Measurements from ENCODE around the gene ZNF200. TPM values are rescaled to one million over a fixed set of nuclear protein-coding genes. Genes with fewer than 3 reads are reported as not detected.
A peak's percentile ranks its signal among the peaks of the same experiment; 100 is the strongest.
"Not testable (repeated sequence)": the region's sequence is repeated elsewhere in the genome, so short reads cannot be mapped to it uniquely, and the experiment has no call there.

Gene ZNF200
- total RNA-seq, 2 experiments from 2014 or later: 8.7 to 9.6 TPM

DNA sequence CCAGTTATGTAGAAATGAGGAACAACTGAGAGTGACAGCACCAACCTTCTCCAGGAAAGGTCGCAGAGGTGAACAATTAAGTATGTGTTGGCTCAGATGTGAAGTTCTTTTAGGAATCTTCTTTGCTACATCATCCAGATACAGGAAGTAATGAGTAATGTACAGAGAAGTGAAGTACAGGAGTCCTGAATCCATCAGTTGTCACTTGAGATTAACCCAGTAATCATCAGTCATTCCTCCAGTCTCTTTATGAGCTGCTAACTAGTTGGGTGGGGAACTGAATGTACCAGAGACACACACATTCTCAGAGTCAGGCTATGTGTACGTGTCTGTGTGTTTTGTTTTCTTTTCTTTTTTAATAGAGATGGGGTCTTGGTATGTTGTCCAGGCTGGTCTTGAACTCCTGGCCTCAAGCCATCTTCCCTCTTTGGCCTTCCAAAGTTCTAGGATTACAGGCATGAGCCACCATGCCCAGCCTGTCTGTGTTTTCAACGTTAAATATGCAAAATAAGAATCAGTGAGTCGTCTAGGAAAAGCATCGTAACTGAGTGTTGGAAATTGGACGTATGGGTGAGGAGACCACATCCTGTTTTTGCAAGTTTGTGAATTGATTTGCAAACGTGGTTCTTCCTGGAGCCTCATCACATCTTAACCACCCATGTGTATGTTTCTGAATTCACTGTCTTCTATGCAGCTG, 19.9 kb downstream of the ZNF200 start:
- intact Hi-C loops (cut with micrococcal nuclease): no loop called here
- Mint-ChIP-seq H3K9me3 (peaks cover 28% of the 10 kb centered on the region), H3K27me3 (no peaks in the 10 kb centered on the region), H3K27ac (peak overlapping the region; percentile 98), H3K4me3 (peak overlapping the region; percentile 34), H3K36me3 (ENCODE audit: low read depth) (peaks cover 32% of the 10 kb centered on the region), H3K4me1 (ENCODE audit: low read depth) (peaks cover 35% of the 10 kb centered on the region)
- ChIA-PET POLR2A (interaction anchor here (0.7 to 2.0 kb wide), 6 partner anchors 20 to 189 kb away, joined by 3 to 10 read pairs (median 4); partner anchors contain the start of gene ZNF200), CTCF (interaction anchor here (1.1 to 1.7 kb wide), 2 partner anchors 11 to 184 kb away, joined by 4 read pairs; no protein-coding TSS in a partner anchor)
- TF ChIP-seq, protein P1, sequence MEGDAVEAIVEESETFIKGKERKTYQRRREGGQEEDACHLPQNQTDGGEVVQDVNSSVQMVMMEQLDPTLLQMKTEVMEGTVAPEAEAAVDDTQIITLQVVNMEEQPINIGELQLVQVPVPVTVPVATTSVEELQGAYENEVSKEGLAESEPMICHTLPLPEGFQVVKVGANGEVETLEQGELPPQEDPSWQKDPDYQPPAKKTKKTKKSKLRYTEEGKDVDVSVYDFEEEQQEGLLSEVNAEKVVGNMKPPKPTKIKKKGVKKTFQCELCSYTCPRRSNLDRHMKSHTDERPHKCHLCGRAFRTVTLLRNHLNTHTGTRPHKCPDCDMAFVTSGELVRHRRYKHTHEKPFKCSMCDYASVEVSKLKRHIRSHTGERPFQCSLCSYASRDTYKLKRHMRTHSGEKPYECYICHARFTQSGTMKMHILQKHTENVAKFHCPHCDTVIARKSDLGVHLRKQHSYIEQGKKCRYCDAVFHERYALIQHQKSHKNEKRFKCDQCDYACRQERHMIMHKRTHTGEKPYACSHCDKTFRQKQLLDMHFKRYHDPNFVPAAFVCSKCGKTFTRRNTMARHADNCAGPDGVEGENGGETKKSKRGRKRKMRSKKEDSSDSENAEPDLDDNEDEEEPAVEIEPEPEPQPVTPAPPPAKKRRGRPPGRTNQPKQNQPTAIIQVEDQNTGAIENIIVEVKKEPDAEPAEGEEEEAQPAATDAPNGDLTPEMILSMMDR (IDR thresholded peaks at IDR 0.05): no peak
- ATAC-seq: peak; percentile 82
- DNase-seq: peak; percentile 64

DNA sequence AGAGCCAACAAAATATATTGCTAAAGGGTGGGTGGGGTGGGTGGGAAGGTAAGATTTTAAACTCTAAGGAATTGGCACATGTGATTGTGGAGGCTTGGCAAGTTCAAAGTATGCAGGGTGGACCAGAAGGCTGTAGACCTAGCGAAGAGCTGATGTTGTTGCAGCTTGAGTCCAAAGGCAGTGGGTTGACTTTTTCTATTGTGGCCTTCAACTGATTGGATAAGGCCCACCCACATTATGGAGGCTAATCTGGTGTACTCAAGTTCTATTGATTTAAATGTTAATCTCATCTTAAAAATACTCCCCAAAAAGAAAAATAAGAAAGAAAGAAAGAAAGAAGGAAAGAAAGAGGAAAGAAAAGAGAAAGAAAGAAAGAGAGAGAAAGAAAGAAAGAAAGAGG, 22.4 kb downstream of the ZNF200 start:
- H3K4me1 Mint-ChIP-seq (ENCODE audit: low read depth): peaks cover 31% of the 10 kb centered on the region
- peaks cover 23% of the 10 kb centered on the region for H3K9me3 Mint-ChIP-seq
- POLR2A ChIA-PET: no interaction called here
- peaks cover 28% of the 10 kb centered on the region for H3K36me3 Mint-ChIP-seq (ENCODE audit: low read depth)
- H3K4me3 Mint-ChIP-seq: no peak overlapping the region
- ATAC-seq: no peak
- intact Hi-C loops (cut with micrococcal nuclease): no loop called here
- TF ChIP-seq, protein P1 (IDR thresholded peaks at IDR 0.05): no peak
- no peak overlapping the region for H3K27ac Mint-ChIP-seq
- H3K27me3 Mint-ChIP-seq: no peaks in the 10 kb centered on the region
- no peak for DNase-seq
- CTCF ChIA-PET: no interaction called here

DNA sequence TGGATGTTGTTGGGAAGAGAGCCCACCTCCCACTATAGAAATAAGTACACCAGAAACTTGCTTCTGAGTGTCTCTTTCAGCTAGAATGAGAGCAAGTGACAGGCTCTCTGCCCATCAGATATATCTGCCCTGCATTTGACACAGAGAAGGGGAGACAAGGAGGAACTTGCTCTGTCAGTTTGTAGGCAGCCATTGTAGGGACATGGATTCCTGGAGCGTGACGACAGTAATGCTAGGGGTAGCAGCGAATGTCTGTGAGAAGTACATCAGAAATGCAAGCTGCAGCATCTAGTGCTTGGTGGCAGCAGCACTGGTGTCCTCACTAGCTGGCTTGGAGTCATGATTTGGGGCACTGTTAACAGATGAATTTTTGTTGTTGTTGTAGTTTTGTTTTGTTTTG, 23.0 kb downstream of the ZNF200 start:
- H3K36me3 Mint-ChIP-seq (ENCODE audit: low read depth): peaks cover 28% of the 10 kb centered on the region
- intact Hi-C loops (cut with micrococcal nuclease): no loop called here

DNA sequence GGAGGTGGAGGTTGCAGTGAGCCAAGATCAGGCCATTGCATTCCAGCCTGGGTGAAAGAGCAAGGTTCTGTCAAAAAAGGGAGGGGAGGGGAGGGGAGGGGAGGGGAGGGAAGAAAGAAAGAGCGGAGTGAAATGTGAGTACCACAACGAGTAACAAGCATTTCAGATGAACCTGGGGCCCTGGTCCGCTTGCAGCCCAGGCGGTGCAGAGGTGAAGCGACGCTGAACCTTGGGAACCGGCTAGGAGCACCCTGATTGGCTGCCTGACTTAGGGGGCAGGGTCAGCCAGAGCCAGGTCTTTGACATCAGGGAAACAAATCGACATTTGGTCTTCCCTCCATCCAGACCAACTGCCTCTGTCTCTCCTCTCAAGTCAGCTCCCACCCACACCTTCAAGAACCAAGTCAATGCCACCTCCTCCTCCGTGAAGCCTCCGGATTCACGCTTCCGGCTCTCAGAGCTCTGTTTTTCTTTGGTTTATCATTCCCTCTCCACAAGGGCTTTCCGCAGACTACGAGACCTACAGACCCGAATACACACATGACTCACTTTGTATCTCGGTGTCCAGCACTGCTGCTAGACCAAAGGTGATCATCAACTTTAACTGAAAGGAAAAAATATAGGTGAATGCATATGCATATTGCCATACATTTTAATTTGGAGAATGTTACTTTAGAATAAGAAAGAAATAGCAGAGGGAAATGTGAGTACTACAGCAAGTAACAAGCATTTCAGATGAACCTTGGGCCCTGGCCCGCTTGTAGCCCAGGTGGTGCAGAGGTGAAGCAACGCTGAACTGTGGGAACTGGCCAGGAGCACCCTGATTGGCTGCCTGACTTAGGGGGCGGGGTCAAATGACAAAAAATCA, 27.6 kb downstream of the ZNF200 start:
- ATAC-seq (no peak), DNase-seq (no peak)
- CTCF ChIA-PET: interaction anchor here (1.0 to 1.4 kb wide), 2 partner anchors 15 to 35 kb away, joined by 3 read pairs; no protein-coding TSS in a partner anchor
- H3K27me3 Mint-ChIP-seq: no peaks in the 10 kb centered on the region
- intact Hi-C loops (cut with micrococcal nuclease): no loop called here
- peaks cover 2% of the 10 kb centered on the region for H3K4me1 Mint-ChIP-seq (ENCODE audit: low read depth)
- no peak overlapping the region for H3K27ac Mint-ChIP-seq
- H3K36me3 Mint-ChIP-seq (ENCODE audit: low read depth): peaks cover 2% of the 10 kb centered on the region
- POLR2A ChIA-PET: interaction anchor here (0.8 to 1.2 kb wide), 3 partner anchors 18 to 29 kb away, joined by 3 read pairs; partner anchors contain the start of gene ZNF200
- TF ChIP-seq, protein P1 (IDR thresholded peaks at IDR 0.05): no peak
- no peak overlapping the region for H3K4me3 Mint-ChIP-seq
- peaks cover 7% of the 10 kb centered on the region for H3K9me3 Mint-ChIP-seq

More for the DNA sequence above, 23.0 kb downstream of the ZNF200 start:
- DNase-seq (no peak), ATAC-seq (no peak)
- Mint-ChIP-seq H3K27me3 (no peaks in the 10 kb centered on the region), H3K9me3 (peaks cover 25% of the 10 kb centered on the region), H3K27ac (no peak overlapping the region), H3K4me3 (no peak overlapping the region), H3K4me1 (ENCODE audit: low read depth) (peaks cover 31% of the 10 kb centered on the region)
- TF ChIP-seq, protein P1 (IDR thresholded peaks at IDR 0.05): no peak
- POLR2A ChIA-PET: no interaction called here
- CTCF ChIA-PET: no interaction called here

DNA sequence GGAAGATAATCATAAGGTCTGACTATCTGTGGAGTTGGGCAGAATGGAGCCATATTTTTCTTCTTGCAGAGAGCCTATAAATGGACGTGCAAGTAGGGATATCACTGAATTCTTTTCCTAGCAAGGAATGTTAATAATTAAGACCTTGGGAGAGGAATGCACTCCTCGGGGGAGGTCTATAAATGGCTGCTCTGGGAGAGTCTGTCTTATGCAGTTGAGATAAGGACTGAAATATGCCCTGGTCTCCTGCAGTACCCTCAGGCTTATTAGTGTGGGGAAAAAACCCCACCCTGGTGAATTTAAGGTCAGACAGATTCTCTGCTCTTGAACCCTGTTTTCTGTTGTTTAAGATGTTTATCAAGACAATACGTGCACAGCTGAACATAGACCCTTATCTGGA, 29.0 kb downstream of the ZNF200 start:
- H3K36me3 Mint-ChIP-seq (ENCODE audit: low read depth); H3K4me1 Mint-ChIP-seq (ENCODE audit: low read depth); H3K9me3 Mint-ChIP-seq; ATAC-seq; H3K27me3 Mint-ChIP-seq; intact Hi-C loops (cut with micrococcal nuclease); H3K27ac Mint-ChIP-seq; H3K4me3 Mint-ChIP-seq; DNase-seq: not testable (repeated sequence)
- POLR2A ChIA-PET: interaction anchor here (1.2 kb wide), 1 partner anchor 111 kb away, joined by 3 read pairs; no protein-coding TSS in a partner anchor
- CTCF ChIA-PET: interaction anchor here (1.0 kb wide), 1 partner anchor 34 kb away, joined by 3 read pairs; no protein-coding TSS in a partner anchor

All from activated CD8-positive, alpha-beta T cell treated with anti-CD3 and anti-CD28 coated beads for 36 hours (primary cell).